Loucy (cell line): Measurements from ENCODE around the gene ALG12.

ENCODE experiments used
- H2AFZ ChIP-seq: fragments of 200-600 bp; sonication (generic); 2 replicates; pipeline ENCODE4 v1.6.0; 2016; ENCODE audit warnings: antibody characterized with exemption, mild to moderate bottlenecking, low read length, moderate library complexity
- H3F3A ChIP-seq: fragments of 200-600 bp; 2 replicates; pipeline ENCODE4 v1.6.0; 2016; ENCODE audit warnings: antibody characterized with exemption, low read depth, mild to moderate bottlenecking
- H3K27me3 ChIP-seq: fragments of 200-600 bp; sonication (generic); 2 replicates; pipeline ENCODE4 v1.6.1; 2014; ENCODE audit warnings: low read length, mild to moderate bottlenecking; ENCODE audit not compliant: insufficient read depth, poor library complexity, severe bottlenecking
- H3K36me3 ChIP-seq: fragments of 200-600 bp; sonication (generic); 2 replicates; pipeline ENCODE4 v1.6.1; 2016; ENCODE audit warnings: low read length; ENCODE audit not compliant: insufficient read depth
- H3K4me1 ChIP-seq: fragments of 200-600 bp; sonication (generic); 2 replicates; pipeline ENCODE4 v1.5.1; 2014; ENCODE audit warnings: low read length, mild to moderate bottlenecking; ENCODE audit not compliant: insufficient read depth, poor library complexity, severe bottlenecking
- H3K4me2 ChIP-seq: fragments of 200-600 bp; sonication (generic); 2 replicates; pipeline ENCODE4 v1.6.0; 2014; ENCODE audit warnings: antibody characterized with exemption, low read length, low read depth, mild to moderate bottlenecking; ENCODE audit not compliant: poor library complexity, severe bottlenecking
- H3K4me3 ChIP-seq: fragments of 200-600 bp; sonication (generic); 2 replicates; pipeline ENCODE4 v1.5.1; 2014; ENCODE audit warnings: low read length, mild to moderate bottlenecking, mixed read lengths; ENCODE audit not compliant: poor library complexity, severe bottlenecking
- H3K79me2 ChIP-seq: fragments of 200-600 bp; sonication (generic); 2 replicates; pipeline ENCODE4 v1.6.1; 2014; ENCODE audit warnings: low read length; ENCODE audit not compliant: insufficient read depth
- H3K9ac ChIP-seq: fragments of 200-600 bp; sonication (generic); 2 replicates; pipeline ENCODE4 v1.6.0; 2014; ENCODE audit warnings: mild to moderate bottlenecking, low read depth, low read length, moderate library complexity; ENCODE audit not compliant: poor library complexity, severe bottlenecking
- H3K9me2 ChIP-seq: fragments of 200-600 bp; sonication (generic); replicated peaks from 2 replicates; pipeline ENCODE4 v1.6.1; 2016; ENCODE audit warnings: low read depth, low read length, mixed read lengths
- H3K9me3 ChIP-seq: fragments of 200-600 bp; sonication (generic); 2 replicates; pipeline ENCODE4 v1.6.1; 2014; ENCODE audit warnings: mild to moderate bottlenecking, antibody characterized with exemption, low read length, low read depth; ENCODE audit not compliant: insufficient read depth
- H4K20me1 ChIP-seq: fragments of 200-600 bp; sonication (generic); 2 replicates; pipeline ENCODE4 v1.6.0; 2014; ENCODE audit warnings: antibody characterized with exemption, low read length, mild to moderate bottlenecking; ENCODE audit not compliant: insufficient read depth, poor library complexity, severe bottlenecking
- CTCF ChIP-seq: fragments of 200-600 bp; sonication (generic); conservative IDR thresholded peaks from 2 replicates; pipeline ENCODE4 v1.5.1; 2014; ENCODE audit warnings: mild to moderate bottlenecking, antibody characterized with exemption, low read length
- EZH2phosphoT487 ChIP-seq: fragments of 200-600 bp; IDR thresholded peaks from 2 replicates; pipeline ENCODE4 v1.6.1; 2018; ENCODE audit warnings: antibody characterized with exemption, mild to moderate bottlenecking, moderate library complexity, borderline replicate concordance

The ALG12 gene

GRCh38 chr22:49918911-49919881 lies 958 bp upstream of the ALG12 start:
- TF ChIP-seq CTCF (no peak), EZH2phosphoT487 (no peak)
- Histone ChIP-seq H3K9ac (peak overlapping the region; percentile 66), H3K4me1 (peaks cover 5% of the 10 kb centered on the region), H3K4me2 (peak overlapping the region; percentile 66), H3K79me2 (peaks cover 3% of the 10 kb centered on the region; the same call in 1 of the 2 replicates), H2AFZ (no peak overlapping the region), H3K9me3 (no peaks in the 10 kb centered on the region), H3K4me3 (peak overlapping the region; percentile 78), H4K20me1 (peaks cover 2% of the 10 kb centered on the region), H3K36me3 (no peaks in the 10 kb centered on the region), H3F3A (no peaks in the 10 kb centered on the region), H3K27me3 (no peaks in the 10 kb centered on the region), H3K9me2 (no peaks in the 10 kb centered on the region)

- Histone ChIP-seq H3K4me2 (peak overlapping the region; percentile 96), H3K79me2 (peaks cover 3% of the 10 kb centered on the region; the same call in 1 of the 2 replicates), H3K9me3 (no peaks in the 10 kb centered on the region), H3K27me3 (no peaks in the 10 kb centered on the region), H2AFZ (no peak overlapping the region), H3K9me2 (no peaks in the 10 kb centered on the region), H3K4me1 (peaks cover 5% of the 10 kb centered on the region), H4K20me1 (peaks cover 2% of the 10 kb centered on the region), H3F3A (no peaks in the 10 kb centered on the region), H3K4me3 (peak overlapping the region; percentile 78), H3K9ac (no peak overlapping the region), H3K36me3 (no peaks in the 10 kb centered on the region)
- TF ChIP-seq EZH2phosphoT487 = no peak
- no peak for TF ChIP-seq CTCF
Observed at GRCh38 chr22:49916831-49917230, 1.4 kb downstream of the ALG12 start.

- Histone ChIP-seq H3K4me1 (peaks cover 5% of the 10 kb centered on the region), H2AFZ (no peak overlapping the region), H3K9me3 (no peaks in the 10 kb centered on the region), H3K27me3 (no peaks in the 10 kb centered on the region), H4K20me1 (peaks cover 2% of the 10 kb centered on the region), H3F3A (no peaks in the 10 kb centered on the region), H3K79me2 (peaks cover 3% of the 10 kb centered on the region; the same call in 1 of the 2 replicates), H3K9ac (no peak overlapping the region), H3K9me2 (no peaks in the 10 kb centered on the region), H3K4me3 (no peak overlapping the region), H3K36me3 (no peaks in the 10 kb centered on the region), H3K4me2 (no peak overlapping the region)
- TF ChIP-seq CTCF (no peak), EZH2phosphoT487 (no peak)
Observed at GRCh38 chr22:49915610-49916009, 2.6 kb downstream of the ALG12 start.
